HG03342 (cell line): Measurements from ENCODE around the gene RGS5.

Source experiments
- ATAC-seq: cut with Tn5 transposase; IDR thresholded peaks from one replicate; pipeline ENCODE4 v1.9.1; 2021; ENCODE audit warnings: mild to moderate bottlenecking, moderate library complexity; ENCODE audit not compliant: unreplicated experiment

RGS5 gene

GRCh38 chr1:163093169-163093568 is 109.5 kb downstream of the RGS5 start:
- no peak for ATAC-seq
